BE2C (cell line): ENCODE results near the gene BPIFB2.

Experiments
- DNase-seq: peaks from one replicate; pipeline ENCODE4 v3.0.0-alpha.2; 2020
- H3K27me3 ChIP-seq: fragments of 250-450 bp; sonication (Bioruptor Pico); 2 replicates; pipeline ENCODE4 v1.5.1; 2020; ENCODE audit warnings: mild to moderate bottlenecking
- H3K36me3 ChIP-seq: fragments of 250-450 bp; sonication (Bioruptor Pico); 2 replicates; pipeline ENCODE4 v1.5.1; 2020; ENCODE audit warnings: mild to moderate bottlenecking
- H3K4me1 ChIP-seq: fragments of 250-450 bp; sonication (Bioruptor Pico); 2 replicates; pipeline ENCODE4 v1.5.1; 2020
- H3K4me3 ChIP-seq: 2 replicates; pipeline ENCODE4 v1.5.1; 2011; ENCODE audit warnings: low read depth, low read length
- H3K9me3 ChIP-seq: fragments of 250-450 bp; sonication (Bioruptor Pico); 2 replicates; pipeline ENCODE4 v1.5.1; 2020
- CTCF ChIP-seq: IDR thresholded peaks from 2 replicates; pipeline ENCODE4 v1.5.1; 2012; ENCODE audit warnings: mild to moderate bottlenecking, low read depth, low read length

Gene BPIFB2

GRCh38 chr20:32995802-32996201 is 11.7 kb upstream of the BPIFB2 start:
- H3K4me3 ChIP-seq, result no peak overlapping the region
- H3K9me3 ChIP-seq, result no peaks in the 10 kb centered on the region
- no peak; the same call in 1 of the 2 replicates for TF ChIP-seq CTCF
- no peaks in the 10 kb centered on the region for H3K27me3 ChIP-seq
- H3K36me3 ChIP-seq, result no peaks in the 10 kb centered on the region
- H3K4me1 ChIP-seq, result no peaks in the 10 kb centered on the region
- DNase-seq, result no peak

GRCh38 chr20:32997431-32997830 is 10.1 kb upstream of the BPIFB2 start:
- no peak for DNase-seq
- Histone ChIP-seq H3K27me3 (no peaks in the 10 kb centered on the region), H3K36me3 (no peaks in the 10 kb centered on the region), H3K4me3 (no peak overlapping the region), H3K9me3 (no peaks in the 10 kb centered on the region), H3K4me1 (no peaks in the 10 kb centered on the region)
- no peak for TF ChIP-seq CTCF

GRCh38 chr20:32999603-33000250 is 7.8 kb upstream of the BPIFB2 start:
- no peak for DNase-seq
- no peak for TF ChIP-seq CTCF

GRCh38 chr20:33000802-33001466 is 6.6 kb upstream of the BPIFB2 start:
- Histone ChIP-seq H3K9me3 (no peaks in the 10 kb centered on the region), H3K36me3 (no peaks in the 10 kb centered on the region), H3K27me3 (no peaks in the 10 kb centered on the region), H3K4me1 (no peaks in the 10 kb centered on the region), H3K4me3 (no peak overlapping the region)
- DNase-seq, result no peak
- TF ChIP-seq CTCF, result no peak

More at GRCh38 chr20:32999603-33000250, 7.8 kb upstream of the BPIFB2 start:
- H3K4me1 ChIP-seq, result no peaks in the 10 kb centered on the region
- H3K27me3 ChIP-seq, result no peaks in the 10 kb centered on the region
- no peak overlapping the region for H3K4me3 ChIP-seq
- no peaks in the 10 kb centered on the region for H3K9me3 ChIP-seq
- no peaks in the 10 kb centered on the region for H3K36me3 ChIP-seq

GRCh38 chr20:33002087-33002808 is 5.3 kb upstream of the BPIFB2 start:
- Histone ChIP-seq H3K4me1 (no peaks in the 10 kb centered on the region), H3K27me3 (no peaks in the 10 kb centered on the region), H3K36me3 (no peaks in the 10 kb centered on the region), H3K9me3 (no peaks in the 10 kb centered on the region), H3K4me3 (no peak overlapping the region)
- DNase-seq, result no peak
- TF ChIP-seq CTCF, result no peak
